Caki2 (cell line): ENCODE measurements around the gene RASAL2. TPM values are rescaled to one million over a fixed set of nuclear protein-coding genes. Genes with fewer than 3 reads are reported as not detected.

Experiments
- DNase-seq: peaks from one replicate; pipeline ENCODE4 v3.0.0-alpha.2; 2015; ENCODE audit warnings: low read depth
- in situ Hi-C: cut with HindIII; loops from 2 replicates; pipeline ENCODE4 v1.10.0; 2016; ENCODE audit warnings: low sequenced_read_pairs, low pct_unique_long_range_greater_than_20kb, mixed read lengths
- total RNA-seq: library from RNA; depleted of rRNA; stranded (reverse); fragments of >200 nt; shearing (Covaris generic); gene quantifications from 2 replicates; pipeline ENCODE4 v1.2.3, GENCODE V29; 2014; ENCODE audit warnings: low replicate concordance

The RASAL2 gene
- total RNA-seq, 1 experiment from 2014 or later, result 7.4 TPM

DNA sequence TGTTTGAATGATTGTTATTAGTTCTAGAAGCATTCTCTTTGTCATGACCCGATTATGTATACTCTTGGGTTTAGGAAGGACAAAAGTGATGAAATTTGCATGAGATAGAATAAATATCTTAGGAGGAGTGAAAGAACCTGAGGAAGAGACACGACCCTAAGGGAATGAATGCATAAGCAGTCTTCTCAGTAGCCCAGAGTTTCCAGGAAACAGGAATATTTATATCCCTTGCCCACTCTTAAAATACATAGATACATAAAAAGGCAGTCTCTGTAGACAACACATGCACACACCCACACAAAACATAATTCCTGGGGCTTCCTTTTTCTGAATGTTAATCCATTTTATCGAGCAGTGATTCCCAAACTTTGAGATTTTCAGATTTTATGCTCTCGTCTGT, 383.5 kb downstream of the RASAL2 start:
- DNase-seq, result no peak
- in situ Hi-C loops, result no loop called here

DNA sequence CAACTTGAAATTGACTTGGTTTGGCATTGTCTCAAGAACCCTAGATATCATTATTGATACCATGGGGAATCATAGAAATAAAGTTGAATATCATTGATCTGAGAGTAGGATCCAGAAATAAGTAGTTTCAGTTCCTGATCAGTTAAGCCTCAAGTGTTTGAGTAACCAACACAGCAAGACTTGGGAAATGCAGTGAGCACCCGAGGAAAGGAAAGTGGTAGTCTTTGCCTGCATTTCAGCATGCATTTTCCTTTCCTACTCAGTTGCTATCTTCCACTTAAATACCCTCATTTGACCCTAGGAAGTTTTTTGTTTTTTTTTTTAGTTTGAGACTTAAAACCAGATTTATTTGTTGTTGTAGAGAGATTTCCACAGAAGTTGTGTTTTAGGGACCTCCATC, 383.9 kb downstream of the RASAL2 start:
- no peak for DNase-seq
- in situ Hi-C loops, result no loop called here

DNA sequence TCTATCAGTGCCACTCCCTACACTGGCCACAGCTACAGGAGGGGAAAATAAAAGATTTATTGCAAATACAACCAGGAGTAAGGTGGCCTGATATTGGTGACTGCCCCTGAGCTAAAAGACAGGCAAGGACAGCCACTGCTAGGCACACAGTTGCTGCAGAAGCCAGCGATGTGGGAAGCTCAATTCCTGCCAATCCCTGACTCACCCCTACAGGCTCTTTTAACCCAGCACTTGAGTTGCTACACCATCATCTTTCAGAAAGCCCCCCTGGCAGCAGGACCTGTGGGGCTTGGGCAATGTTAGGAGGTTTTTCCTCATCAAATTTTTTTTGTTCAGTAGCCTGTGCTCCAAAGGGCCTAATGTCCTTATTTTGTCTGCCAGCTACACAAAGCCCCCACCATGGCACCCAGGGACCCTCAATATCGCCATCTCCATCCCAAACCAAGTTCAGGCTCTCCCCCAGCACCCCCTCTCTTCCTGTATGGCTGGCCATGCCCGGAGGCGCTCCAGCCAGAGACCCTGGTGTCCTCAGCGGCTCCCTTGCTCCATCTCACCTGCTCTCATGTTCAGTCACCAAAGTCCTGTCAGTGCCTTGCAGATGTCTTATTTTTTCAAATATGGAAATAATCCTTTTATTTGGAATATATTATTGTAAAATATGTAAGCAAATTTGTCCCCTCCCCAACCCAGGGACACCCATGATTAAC, 389.5 kb downstream of the RASAL2 start:
- DNase-seq, result no peak
- in situ Hi-C loops, result no loop called here

GRCh38 chr1:178484698-178485225, 390.9 kb downstream of the RASAL2 start:
- DNase-seq, result no peak
- in situ Hi-C loops, result no loop called here

DNA sequence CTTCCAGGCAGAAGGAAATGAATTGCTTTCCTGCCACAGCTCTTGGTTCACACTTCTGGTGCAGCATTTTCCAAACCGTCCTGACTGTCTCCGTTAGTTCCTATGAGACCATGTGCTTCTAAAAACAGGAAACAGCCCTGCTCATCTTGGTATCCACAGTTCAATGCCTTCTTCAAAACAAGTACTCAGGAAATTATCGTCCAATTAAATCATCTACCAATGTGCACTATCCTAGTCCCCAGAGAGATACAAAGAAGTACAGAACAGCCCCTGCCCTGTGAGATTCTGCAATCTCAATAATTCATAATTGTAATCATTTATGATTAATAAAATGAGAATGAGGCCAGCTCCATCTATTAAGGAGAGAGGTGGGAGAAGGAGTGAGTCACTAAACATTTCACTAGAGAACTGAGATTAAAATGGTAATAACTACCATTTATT, 391.7 kb downstream of the RASAL2 start:
- in situ Hi-C loops, result no loop called here
- DNase-seq, result no peak

- in situ Hi-C loops, result no loop called here
- DNase-seq, result no peak
Measured at GRCh38 chr1:178486100-178487069, 392.5 kb downstream of the RASAL2 start.

GRCh38 chr1:178487070-178487615, 393.2 kb downstream of the RASAL2 start:
- in situ Hi-C loops, result no loop called here

DNA sequence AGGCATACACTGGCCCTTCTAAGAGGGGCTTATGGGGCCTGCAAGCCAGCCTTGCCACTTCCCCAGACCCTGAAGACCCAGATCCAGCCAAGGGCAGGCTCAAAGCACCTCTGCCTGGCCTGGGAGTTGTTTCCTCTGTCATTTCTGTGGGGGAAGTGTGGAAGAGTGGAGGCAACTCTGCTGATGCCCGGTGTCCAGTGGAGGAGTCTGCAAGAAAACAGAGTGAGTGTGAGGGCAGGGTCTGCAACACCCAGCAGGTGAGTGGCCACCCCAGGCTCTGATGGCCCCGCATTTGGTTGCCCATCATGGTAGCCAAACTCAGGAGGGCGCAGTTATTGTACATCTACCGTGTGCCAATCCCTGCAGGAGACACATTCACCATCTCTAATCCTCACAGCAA, 394.5 kb downstream of the RASAL2 start:
- DNase-seq, result no peak
- in situ Hi-C loops, result no loop called here

More at GRCh38 chr1:178487070-178487615, 393.2 kb downstream of the RASAL2 start:
- no peak for DNase-seq

GRCh38 chr1:178489399-178489798, 395.5 kb downstream of the RASAL2 start:
- DNase-seq, result no peak
- in situ Hi-C loops, result no loop called here

- no peak for DNase-seq
- in situ Hi-C loops, result no loop called here
Measured at GRCh38 chr1:178490136-178490535, 396.2 kb downstream of the RASAL2 start.

DNA sequence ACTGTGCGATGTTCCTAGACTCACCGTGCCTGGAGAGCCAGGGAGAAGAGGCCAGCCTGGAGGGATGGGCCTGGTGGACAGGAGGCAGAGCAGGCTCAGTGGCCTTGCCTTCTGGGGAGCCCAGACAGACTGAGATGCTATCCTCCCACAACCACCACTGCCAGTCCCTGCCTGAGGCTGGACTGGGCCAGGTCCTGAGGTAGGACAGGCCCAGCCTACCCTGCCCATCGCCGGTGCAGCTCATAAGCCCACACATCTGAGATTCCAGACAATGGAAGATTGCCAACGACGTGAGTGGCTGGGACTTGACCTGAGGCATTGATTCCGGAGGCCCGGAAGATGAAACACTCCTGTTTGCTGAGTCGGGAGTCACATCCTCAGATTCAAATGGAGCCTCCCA, 397.1 kb downstream of the RASAL2 start:
- no peak for DNase-seq
- in situ Hi-C loops, result no loop called here

DNA sequence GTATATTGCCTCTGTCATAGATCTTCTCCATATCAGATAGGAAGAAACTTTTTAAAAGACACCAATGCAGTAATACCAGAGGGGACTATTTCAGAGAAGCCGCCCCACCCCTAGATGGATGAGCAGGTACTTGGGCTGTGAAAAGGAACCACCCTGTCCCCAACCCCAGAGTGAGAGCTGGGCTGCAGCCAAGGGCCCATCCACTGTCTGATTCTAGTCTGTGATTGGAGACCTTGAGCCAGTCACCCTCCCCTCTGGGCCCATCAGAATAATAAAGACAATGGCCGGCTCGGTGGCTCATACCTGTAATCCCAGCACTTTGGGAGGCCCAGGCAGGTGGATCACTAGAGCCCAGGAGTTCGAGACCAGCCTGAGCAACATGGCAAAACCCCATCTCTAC, 397.8 kb downstream of the RASAL2 start:
- in situ Hi-C loops, result no loop called here
- DNase-seq, result no peak

- DNase-seq, result no peak
- in situ Hi-C loops, result no loop called here
Measured at GRCh38 chr1:178492341-178492740, 398.4 kb downstream of the RASAL2 start.

- in situ Hi-C loops, result no loop called here
- DNase-seq, result no peak
Measured at GRCh38 chr1:178493301-178493741, 399.4 kb downstream of the RASAL2 start.

DNA sequence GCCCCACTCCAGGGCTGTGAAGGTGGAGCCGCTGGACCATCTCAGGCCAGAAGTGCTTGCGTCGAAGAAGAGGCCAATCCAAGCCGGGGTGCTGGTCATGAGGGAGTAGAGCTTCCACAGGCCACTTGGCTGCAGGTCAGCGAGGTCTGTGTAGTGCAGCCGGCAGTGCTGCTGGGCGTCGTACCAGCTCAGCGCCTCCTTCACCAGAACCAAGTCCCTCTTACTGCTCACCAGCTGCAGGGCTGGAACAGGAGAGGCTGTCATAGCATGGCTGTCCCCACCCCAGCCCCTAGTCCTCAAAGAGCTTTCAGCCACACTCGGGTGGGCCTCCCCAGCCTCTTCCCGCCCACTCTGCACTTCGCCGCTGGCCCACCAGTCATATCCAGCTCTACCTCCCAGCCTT, 400.7 kb downstream of the RASAL2 start:
- in situ Hi-C loops, result no loop called here

DNA sequence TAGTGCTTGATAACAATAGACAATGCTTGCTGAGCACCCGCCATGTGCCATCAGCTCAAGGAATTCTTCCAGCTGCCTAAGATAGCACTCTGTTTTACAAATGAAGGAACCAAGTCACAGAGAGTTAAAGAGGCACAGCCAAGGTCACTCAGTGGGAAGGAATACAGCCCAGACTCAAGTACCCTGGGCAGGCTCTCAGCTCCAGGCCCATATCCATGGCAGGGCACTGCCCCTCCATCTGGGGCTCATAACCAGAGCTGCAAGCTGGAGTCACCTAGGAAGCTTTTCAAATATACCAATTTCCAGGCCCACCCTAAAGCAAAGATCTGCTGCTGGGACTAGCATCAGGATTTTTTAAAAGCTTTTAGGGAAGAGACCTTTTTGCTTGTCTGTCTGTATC, 401.3 kb downstream of the RASAL2 start:
- in situ Hi-C loops, result no loop called here
- no peak for DNase-seq

More for the DNA sequence above, 400.7 kb downstream of the RASAL2 start:
- DNase-seq, result no peak

GRCh38 chr1:178495741-178496409, 402.0 kb downstream of the RASAL2 start:
- no peak for DNase-seq
- in situ Hi-C loops, result no loop called here

- no peak for DNase-seq
- in situ Hi-C loops, result no loop called here
Measured at GRCh38 chr1:178496410-178497135, 402.7 kb downstream of the RASAL2 start, which contains the start of gene CLEC20A. CLEC20A (minus strand) TSS chr1:178496964; CDS start chr1:178496939, 25 bp downstream.
